AG09319 (cell line): ENCODE results near the gene TMED9.
A peak's percentile ranks its signal among the peaks of the same experiment; 100 is the strongest.

Experiments used
- DNase-seq: peaks from one replicate; pipeline ENCODE4 v3.0.0-alpha.2; 2010; ENCODE audit warnings: low read depth; ENCODE audit errors: extremely low read depth
- TF ChIP-seq, protein P1 (sequence below): IDR thresholded peaks from 2 replicates; pipeline ENCODE4 v1.5.1; 2011; ENCODE audit warnings: low read depth, mild to moderate bottlenecking, inconsistent platforms, low read length, moderate library complexity

Gene TMED9

GRCh38 chr5:177606071-177607051, 14.4 kb downstream of the TMED9 start:
- no peak for DNase-seq
- TF ChIP-seq, protein P1, sequence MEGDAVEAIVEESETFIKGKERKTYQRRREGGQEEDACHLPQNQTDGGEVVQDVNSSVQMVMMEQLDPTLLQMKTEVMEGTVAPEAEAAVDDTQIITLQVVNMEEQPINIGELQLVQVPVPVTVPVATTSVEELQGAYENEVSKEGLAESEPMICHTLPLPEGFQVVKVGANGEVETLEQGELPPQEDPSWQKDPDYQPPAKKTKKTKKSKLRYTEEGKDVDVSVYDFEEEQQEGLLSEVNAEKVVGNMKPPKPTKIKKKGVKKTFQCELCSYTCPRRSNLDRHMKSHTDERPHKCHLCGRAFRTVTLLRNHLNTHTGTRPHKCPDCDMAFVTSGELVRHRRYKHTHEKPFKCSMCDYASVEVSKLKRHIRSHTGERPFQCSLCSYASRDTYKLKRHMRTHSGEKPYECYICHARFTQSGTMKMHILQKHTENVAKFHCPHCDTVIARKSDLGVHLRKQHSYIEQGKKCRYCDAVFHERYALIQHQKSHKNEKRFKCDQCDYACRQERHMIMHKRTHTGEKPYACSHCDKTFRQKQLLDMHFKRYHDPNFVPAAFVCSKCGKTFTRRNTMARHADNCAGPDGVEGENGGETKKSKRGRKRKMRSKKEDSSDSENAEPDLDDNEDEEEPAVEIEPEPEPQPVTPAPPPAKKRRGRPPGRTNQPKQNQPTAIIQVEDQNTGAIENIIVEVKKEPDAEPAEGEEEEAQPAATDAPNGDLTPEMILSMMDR = no peak

GRCh38 chr5:177607115-177607451, 15.1 kb downstream of the TMED9 start:
- TF ChIP-seq, protein P1 = no peak
- DNase-seq = no peak

DNA sequence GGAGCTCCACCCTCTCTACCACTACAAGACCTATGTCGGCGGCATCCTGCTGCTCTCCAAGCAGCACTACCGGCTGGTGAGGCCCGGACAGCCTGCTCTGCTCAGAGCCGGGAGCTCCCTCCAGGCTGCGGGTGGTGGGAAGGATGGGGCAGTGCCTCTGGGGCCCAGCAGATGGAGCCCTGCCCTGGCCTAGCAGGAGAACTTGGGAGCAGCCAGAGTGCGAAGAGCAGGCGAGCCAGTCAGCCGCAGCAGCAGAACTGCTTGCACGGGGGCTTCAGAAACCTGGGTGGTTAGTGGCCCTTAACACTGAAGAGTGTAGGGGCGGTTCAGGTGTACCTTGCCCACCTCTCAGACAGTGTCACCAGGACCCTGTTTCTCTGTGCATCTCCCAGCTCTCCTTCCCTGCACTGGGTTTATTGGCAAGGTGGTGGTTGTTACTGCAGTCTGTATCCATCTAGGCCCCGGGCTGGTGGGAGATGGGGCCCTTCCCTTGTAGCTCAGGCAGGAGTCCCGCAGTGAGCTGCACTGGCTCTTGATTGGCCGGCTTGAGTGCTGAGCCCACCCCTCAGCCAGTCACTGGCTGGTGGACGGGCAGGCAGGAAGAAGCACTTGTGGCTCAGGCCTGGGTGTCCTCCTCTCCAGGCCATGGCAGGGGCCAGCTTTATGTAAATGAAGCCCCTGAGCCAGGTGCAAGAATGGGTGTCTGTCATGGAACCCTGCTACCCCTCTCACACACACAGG, 15.6 kb downstream of the TMED9 start:
- TF ChIP-seq, protein P1 = peak; percentile 94
- DNase-seq = peak; percentile 31

GRCh38 chr5:177608243-177609075, 16.5 kb downstream of the TMED9 start:
- TF ChIP-seq, protein P1 = no peak
- DNase-seq = no peak

DNA sequence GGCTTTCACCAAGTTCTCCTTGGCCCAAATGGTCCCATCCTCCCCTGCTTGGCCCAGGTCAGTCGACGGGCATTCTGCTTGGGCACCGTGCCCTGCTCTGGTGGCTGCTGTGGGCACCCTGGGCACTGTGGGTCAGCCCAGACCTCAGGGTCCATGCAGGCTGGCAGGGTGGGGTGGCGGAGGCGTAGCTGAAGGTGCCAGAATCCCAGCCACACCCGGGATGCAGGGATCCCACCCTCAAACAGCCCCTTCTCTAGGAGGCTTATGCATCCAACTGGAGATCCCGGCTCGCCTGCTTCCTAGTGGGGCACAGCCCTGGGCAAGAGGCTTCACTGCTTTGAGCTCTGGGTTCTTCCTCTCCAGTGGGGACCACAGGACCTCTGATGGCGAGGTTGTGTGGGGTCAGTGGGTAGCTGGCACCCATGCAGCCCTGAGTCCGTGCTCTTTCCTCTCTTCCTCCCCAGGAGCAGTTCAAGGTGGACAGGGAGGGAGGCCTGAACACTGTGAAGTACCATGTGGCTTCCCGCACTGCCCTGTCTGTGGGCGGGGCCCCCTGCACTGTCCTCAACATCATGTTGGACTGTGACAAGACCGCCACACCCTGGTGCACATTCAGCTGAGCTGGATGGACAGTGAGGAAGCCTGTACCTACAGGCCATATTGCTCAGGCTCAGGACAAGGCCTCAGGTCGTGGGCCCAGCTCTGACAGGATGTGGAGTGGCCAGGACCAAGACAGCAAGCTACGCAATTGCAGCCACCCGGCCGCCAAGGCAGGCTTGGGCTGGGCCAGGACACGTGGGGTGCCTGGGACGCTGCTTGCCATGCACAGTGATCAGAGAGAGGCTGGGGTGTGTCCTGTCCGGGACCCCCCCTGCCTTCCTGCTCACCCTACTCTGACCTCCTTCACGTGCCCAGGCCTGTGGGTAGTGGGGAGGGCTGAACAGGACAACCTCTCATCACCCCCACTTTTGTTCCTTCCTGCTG, 17.4 kb downstream of the TMED9 start:
- TF ChIP-seq, protein P1 = no peak
- DNase-seq = no peak

DNA sequence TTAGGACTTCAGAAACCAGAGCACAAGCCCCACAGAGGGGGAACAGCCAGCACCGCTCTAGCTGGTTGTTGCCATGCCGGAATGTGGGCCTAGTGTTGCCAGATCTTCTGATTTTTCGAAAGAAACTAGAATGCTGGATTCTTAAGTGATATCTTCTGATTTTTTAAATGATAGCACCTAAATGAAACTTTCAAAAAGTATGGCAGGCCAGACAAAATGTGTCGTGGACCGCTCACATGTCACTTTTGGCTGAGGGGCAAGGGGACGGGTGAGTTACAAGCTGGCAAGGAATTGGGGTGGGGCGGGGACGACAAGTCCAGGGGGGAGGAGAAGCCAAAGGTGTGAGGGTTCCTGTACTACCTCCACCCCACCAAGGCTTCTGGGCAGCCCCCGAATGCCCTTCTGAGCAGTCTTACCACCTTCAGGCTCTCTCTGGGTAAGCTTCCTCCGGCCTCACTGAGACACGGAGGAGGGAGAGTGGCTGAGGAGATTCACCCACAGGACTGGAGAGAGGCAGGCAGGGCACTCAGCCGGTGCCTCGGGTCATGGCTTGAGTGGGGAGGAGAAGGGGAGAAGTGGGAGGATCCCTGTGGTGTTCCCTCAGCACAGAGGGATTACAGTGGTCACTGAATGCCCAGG, 18.2 kb downstream of the TMED9 start:
- TF ChIP-seq, protein P1 = no peak
- DNase-seq = no peak
